DND-41 (cell line): ENCODE results near the gene OR52A1.

Experiments used
- CTCF ChIP-seq: IDR thresholded peaks from 2 replicates; pipeline ENCODE4 v1.5.1; 2012; ENCODE audit warnings: borderline replicate concordance, low read length, moderate library complexity, mild to moderate bottlenecking; ENCODE audit not compliant: poor library complexity, severe bottlenecking; ENCODE audit errors: extremely low read depth
- EZH2 ChIP-seq: IDR thresholded peaks from 3 replicates; pipeline ENCODE4 v1.6.1; 2012; ENCODE audit warnings: borderline replicate concordance, low read depth, mild to moderate bottlenecking, moderate library complexity, low read length, inconsistent platforms; ENCODE audit not compliant: severe bottlenecking

- TF ChIP-seq CTCF: no peak
- no peak for TF ChIP-seq EZH2
Measured at GRCh38 chr11:5153574-5154431, 754 bp downstream of the OR52A1 start.
